ENCODE data around the gene NR1H4.
"Not testable (repeated sequence)": the region's sequence is repeated elsewhere in the genome, so short reads cannot be mapped to it uniquely, and the experiment has no call there.

Gene NR1H4

DNA sequence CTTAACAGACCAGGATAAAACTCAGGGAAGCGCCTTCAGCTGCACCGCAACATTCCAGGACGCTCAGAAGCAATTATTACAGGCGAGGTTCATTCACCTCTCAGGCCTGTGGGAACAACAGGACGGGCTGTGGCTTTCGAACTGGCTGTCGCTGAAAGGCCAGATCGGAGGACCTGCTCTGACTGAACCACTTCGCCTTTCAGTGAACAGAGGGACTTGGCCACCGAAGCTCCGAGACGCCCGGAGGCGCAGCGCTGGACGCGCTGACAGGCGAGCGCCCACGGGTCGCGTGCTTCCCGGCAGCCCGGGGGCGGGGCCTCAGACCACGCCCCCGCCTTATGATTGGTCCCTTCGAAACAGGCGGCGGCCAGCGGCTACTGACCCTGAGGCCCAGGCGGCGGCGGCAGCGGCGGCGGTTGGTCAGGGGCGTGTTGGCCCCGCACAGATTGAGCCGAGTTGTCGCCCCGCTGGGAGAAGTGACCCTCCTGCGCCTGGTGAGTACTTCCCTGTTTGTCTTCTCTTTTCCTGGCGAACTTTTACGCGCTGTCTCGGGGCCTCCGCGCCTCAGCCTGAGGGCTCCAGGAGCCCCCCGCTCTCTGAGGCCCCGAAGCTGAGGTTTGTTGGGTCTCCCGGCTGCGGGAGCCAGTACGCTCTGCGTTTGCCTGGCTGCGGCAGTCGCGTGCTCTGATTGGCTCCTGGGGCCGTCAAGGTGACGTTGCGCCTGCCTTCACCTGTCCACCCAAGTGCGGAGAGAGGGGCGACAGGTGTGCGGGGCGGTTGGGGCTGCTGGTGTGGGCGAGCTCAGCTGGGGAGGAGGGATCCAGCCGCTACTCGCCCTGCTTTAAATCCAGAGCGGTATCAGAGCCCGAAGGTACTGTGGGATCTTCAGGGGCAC, 99.9 kb downstream of the NR1H4 start, which contains the start of gene GAS2L3:
TSS of gene GAS2L3 (plus strand) at position 393 of the 895 bp plus-strand sequence. CDS start 21,221 bp downstream, outside the sequence.
- DNase-seq, result peak; percentile 56 to 81

DNA sequence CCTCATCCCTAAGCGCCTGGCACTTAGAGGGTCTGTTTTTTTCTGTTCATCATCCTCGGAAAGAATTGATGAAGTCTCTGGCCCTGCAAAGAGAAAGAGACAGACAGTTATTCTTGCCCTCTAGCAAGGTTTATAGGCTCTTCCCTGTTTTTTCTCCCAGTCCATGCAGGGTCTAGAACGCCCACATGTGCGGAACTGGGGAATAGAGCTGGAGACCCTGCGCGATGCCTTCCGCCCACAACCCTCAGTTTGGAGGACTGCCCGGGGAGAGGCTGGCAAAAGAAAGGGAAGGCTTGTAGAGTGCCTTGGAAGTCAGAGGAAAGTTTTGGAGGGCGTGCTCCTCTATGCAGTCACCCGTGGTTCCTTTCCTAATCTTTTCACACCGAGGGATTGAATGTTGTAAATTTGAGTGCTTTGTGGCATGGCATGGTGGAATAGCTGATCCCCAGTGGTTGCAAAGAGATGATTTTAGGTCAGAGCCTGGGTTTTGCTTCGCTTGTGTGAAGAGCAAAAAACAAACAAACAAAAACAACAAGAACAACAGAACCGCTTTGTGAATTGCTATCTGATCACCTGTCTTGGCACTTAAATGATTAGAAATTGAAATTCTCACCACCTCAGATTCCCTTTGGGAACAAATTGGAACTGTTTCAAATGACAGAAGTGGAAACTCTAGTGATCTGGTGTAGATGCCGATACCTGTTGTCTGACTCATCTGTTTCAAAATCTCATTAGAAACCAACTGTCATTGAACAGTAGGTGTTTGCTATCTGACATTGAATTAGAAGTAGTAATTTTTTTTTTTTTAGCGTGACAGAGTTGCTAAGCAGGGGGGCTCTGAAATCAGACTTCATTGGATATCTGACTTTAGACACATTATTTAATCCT, 100.8 kb downstream of the NR1H4 start:
- DNase-seq, result no peak

DNA sequence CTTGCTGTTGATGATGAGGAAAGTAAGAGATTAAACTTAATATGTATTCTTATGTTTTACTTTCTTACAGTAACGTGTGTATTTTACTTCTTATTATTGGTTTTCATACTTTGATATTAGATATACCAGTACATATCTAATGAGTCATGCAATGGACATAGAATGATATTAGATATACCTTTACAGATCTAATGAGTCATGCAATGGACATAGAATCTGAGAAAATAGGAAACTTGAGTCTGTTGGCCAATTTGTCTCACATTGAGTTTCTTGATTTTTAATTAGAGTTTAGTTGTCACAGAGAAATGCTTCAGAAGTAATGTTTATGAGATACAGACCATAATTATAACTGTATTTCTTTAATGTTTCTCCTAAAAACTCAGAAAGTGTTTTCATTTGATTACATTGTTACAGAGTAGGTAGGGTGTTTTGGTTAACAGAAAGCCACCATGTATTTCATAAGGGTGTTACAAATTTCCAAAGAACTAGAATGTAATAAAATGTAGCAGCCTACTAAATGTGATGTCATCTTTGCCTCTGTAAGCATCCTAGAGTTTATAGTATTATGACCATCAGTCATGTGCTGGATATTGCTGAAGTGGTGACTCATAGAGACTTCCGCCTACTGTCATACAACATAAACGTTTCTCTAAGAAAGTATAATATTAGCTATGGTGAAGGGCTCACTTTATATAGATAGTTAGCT, 102.8 kb downstream of the NR1H4 start:
- peak in 1 of 2 donors; percentile 16 for DNase-seq

DNA sequence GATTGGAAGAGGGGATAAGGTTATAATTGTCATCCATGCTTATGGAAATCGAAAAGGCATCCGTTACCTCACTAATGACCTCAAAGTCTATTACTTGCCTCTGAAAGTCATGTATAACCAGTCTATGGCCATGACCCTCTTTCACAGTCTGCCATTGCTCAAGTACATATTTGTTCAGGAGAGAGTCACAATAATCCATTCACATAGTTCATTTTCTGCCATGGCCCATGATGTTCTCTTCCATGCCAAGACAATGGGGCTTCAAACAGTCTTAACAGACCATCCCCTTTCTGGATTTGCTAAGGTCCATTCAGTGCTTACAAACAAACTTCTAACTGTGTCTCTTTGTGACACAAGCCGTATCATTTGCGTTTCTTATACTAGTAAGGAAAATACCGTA, 105.3 kb downstream of the NR1H4 start:
- no peak for DNase-seq

GRCh38 chr12:100579844-100580243, 106.2 kb downstream of the NR1H4 start:
- DNase-seq, result no peak

- no peak for DNase-seq
Observed at GRCh38 chr12:100584256-100584655, 110.6 kb downstream of the NR1H4 start.

DNA sequence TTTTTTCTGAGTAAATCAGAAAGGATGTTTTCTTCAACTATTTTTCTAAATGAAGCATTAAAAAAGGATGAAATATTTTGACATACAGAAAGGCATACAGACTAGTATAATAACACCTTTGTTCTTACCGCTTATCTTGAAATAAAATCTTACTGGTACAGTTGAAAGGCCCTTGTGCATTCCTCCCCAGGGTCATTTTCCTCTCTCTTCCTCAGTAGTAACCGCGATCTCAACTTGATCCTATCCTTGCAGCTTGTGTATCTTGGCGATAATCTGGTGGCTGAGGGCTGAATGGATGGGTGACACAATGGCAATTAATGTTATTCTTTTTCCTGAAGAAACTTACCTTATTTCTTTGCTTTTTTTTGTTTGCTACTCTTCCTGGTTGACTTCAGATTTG, 118.3 kb downstream of the NR1H4 start:
- DNase-seq, result no peak

DNA sequence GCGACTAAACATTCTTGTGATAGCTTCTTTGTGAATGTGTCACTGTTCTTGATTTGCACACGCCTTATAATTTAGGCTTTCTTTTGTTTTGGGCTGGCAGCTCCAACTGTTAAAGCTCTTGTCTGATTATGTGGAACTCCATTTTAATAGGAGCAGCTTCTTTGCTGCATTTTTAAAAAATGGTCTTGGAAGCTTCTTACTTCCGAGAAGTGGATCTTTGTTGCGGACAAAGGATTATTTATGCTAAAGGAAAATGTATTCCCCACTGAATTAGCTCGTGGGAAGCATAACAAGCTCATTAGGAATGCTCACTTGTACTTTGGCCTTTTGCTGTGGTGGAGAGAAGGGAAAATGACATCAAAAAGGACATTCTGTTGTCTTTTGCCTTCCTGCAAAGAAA, 119.8 kb downstream of the NR1H4 start:
- DNase-seq, result no peak

DNA sequence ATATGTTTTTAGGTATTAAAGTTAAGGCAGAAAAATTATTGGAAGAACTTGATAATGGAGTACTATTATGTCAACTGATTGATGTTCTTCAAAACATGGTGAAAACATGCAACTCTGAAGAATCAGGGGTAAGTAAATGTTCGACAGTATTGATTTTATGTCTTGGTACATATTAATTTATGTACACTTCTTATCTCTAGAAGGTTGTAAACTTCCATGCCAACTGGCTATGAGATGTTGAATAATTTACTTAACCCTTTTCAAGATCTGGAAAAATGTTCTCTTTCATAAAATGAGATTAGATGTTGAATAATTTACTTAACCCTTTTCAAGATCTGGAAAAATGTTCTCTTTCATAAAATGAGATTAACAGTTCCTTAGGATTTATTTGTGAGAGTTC, 128.0 kb downstream of the NR1H4 start:
- DNase-seq, result no peak

GRCh38 chr12:100602997-100603396, 129.3 kb downstream of the NR1H4 start:
- DNase-seq, result not testable (repeated sequence)

GRCh38 chr12:100608776-100609175, 135.1 kb downstream of the NR1H4 start:
- DNase-seq, result no peak

GRCh38 chr12:100610666-100611430, 137.2 kb downstream of the NR1H4 start:
- no peak for DNase-seq

DNA sequence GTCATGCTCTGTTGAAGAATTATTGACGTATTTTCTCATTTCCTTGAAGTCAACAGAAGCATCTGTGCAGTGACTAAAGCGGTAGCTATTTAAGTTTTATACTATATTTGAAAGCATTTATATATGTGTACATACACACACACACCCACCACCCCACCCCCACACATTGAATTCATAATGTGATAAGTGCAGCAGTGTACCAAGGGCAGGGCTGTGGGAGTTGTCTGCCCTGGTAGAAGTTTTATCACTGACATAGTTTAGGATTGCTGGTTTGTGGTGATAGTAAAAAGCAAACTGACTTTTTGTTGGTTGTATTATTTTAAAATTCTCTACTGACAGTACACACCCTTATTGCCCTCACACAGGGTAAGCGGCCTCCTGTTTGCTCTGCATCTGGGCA, 138.9 kb downstream of the NR1H4 start:
- no peak for DNase-seq

All from CD4-positive, alpha-beta T cell treated with Interleukin-4 for 1 hour (primary cell).